Nucleus accumbens (tissue), 56 donors: ENCODE results near the gene MROH7.

ENCODE experiments used
- DNase-seq, 56 donors: peaks; one replicate each; lab custom pipeline; 2025; lab: John Stamatoyannopoulos, UW

MROH7 gene

GRCh38 chr1:54649130-54649898, 7.7 kb downstream of the MROH7 start:
- DNase-seq = no peak

GRCh38 chr1:54649921-54650320, 8.3 kb downstream of the MROH7 start:
- no peak for DNase-seq

GRCh38 chr1:54650417-54650816, 8.8 kb downstream of the MROH7 start:
- DNase-seq = no peak

- DNase-seq = no peak
Observed at GRCh38 chr1:54651608-54652007, 10.0 kb downstream of the MROH7 start.

GRCh38 chr1:54652168-54652567, 10.6 kb downstream of the MROH7 start:
- no peak for DNase-seq

GRCh38 chr1:54653036-54653435, 11.4 kb downstream of the MROH7 start:
- no peak for DNase-seq

GRCh38 chr1:54658164-54658913, 16.8 kb downstream of the MROH7 start:
- no peak for DNase-seq

GRCh38 chr1:54663725-54664124, 22.1 kb downstream of the MROH7 start:
- no peak for DNase-seq

- DNase-seq = no peak
Observed at GRCh38 chr1:54664364-54664763, 22.8 kb downstream of the MROH7 start.

GRCh38 chr1:54665852-54666251, 24.3 kb downstream of the MROH7 start:
- DNase-seq = no peak

GRCh38 chr1:54666333-54666732, 24.7 kb downstream of the MROH7 start:
- no peak for DNase-seq

- no peak for DNase-seq
Observed at GRCh38 chr1:54667797-54668196, 26.2 kb downstream of the MROH7 start.

- DNase-seq = no peak
Observed at GRCh38 chr1:54668567-54668966, 27.0 kb downstream of the MROH7 start.

GRCh38 chr1:54671985-54672608, 30.5 kb downstream of the MROH7 start:
- peak in 23 of 56 donors; percentile 1 to 55 (median 11) for DNase-seq

GRCh38 chr1:54678776-54679643, 37.4 kb downstream of the MROH7 start:
- no peak for DNase-seq

- DNase-seq = no peak
Observed at GRCh38 chr1:54679706-54680105, 38.1 kb downstream of the MROH7 start.

GRCh38 chr1:54680387-54680786, 38.8 kb downstream of the MROH7 start:
- DNase-seq = no peak

GRCh38 chr1:54681358-54681757, 39.8 kb downstream of the MROH7 start:
- DNase-seq = peak in 2 of 56 donors; percentile 1 to 8

GRCh38 chr1:54683453-54683852, 41.9 kb downstream of the MROH7 start:
- DNase-seq = no peak

- no peak for DNase-seq
Observed at GRCh38 chr1:54685335-54685905, 43.8 kb downstream of the MROH7 start.
